HepG2 (cell line): ENCODE data around the gene TCTN2. TPM values are rescaled to one million over a fixed set of nuclear protein-coding genes. Genes with fewer than 3 reads are reported as not detected.

Experiments used
- CEBPB ChIP-seq: IDR thresholded peaks from 2 replicates; pipeline ENCODE4 v1.6.1; 2011; ENCODE audit warnings: low read depth, low read length, improper control_type of control experiment, borderline replicate concordance
- DZIP1 ChIP-seq: sonication (generic); formaldehyde crosslinking; IDR thresholded peaks from 2 replicates; pipeline ENCODE4 v1.5.0; 2020; ENCODE audit warnings: mild to moderate bottlenecking, missing genetic modification reagents
- KLF13 ChIP-seq: sonication (generic); formaldehyde crosslinking; IDR thresholded peaks from 2 replicates; pipeline ENCODE4 v1.4.0; 2020; ENCODE audit warnings: mild to moderate bottlenecking, missing genetic modification reagents
- KLF6 ChIP-seq: IDR thresholded peaks from 2 replicates; pipeline ENCODE4 v1.8.0; 2016; ENCODE audit warnings: missing biosample characterization, missing genetic modification reagents
- NFIC ChIP-seq: IDR thresholded peaks from 2 replicates; pipeline ENCODE4 v1.6.1; 2012; ENCODE audit warnings: mild to moderate bottlenecking, low read length, inconsistent platforms
- NR2C2 ChIP-seq: sonication (generic); formaldehyde crosslinking; IDR thresholded peaks from 2 replicates; pipeline ENCODE4 v1.4.0; 2020; ENCODE audit warnings: missing genetic modification reagents, mild to moderate bottlenecking, moderate library complexity, borderline replicate concordance
- ZNF207 ChIP-seq: fragments of 450-650 bp; IDR thresholded peaks from 2 replicates; pipeline ENCODE4 v1.6.1; 2016; ENCODE audit warnings: antibody characterized with exemption, borderline replicate concordance
- ZNF512B ChIP-seq: sonication (generic); formaldehyde crosslinking; IDR thresholded peaks from 2 replicates; pipeline ENCODE4 v1.5.1; 2020; ENCODE audit warnings: missing genetic modification reagents, mild to moderate bottlenecking, borderline replicate concordance
- polyA plus RNA-seq, 8 experiments: library from polyadenylated mRNA; depleted of rRNA in 3 of 8; stranded (reverse) in 7 of 8; unstranded in 1 of 8; fragments of >200 nt; fragmentation: Illumina TruSeq in 4 of 8; extraction: Trizol in 4 of 8; gene quantifications; 2 replicates each; pipeline versions ENCODE4 v1.2.1 to v1.2.3, GENCODE V29; 2011 to 2016; ENCODE audit warnings: low read depth in 4 of 8, missing spikeins in 1 of 8, mixed read lengths in 1 of 8; ENCODE audit not compliant: insufficient read depth in 1 of 8
- total RNA-seq, 5 experiments: library from RNA; depleted of rRNA; stranded (reverse); fragments of >200 nt; fragmentation: Illumina TruSeq; extraction: Trizol; gene quantifications; 2 replicates each; pipeline ENCODE4 v1.2.3, GENCODE V29; 2016; ENCODE audit warnings: low read depth in 1 of 5
- TF ChIP-seq, protein P1 (sequence below): sonication (generic); formaldehyde crosslinking; IDR thresholded peaks from 2 replicates; pipeline ENCODE4 v1.8.0; 2022; ENCODE audit warnings: low read depth, missing genetic modification reagents
- TF ChIP-seq, protein P2 (sequence below): sonication (generic); formaldehyde crosslinking; IDR thresholded peaks from 2 replicates; pipeline ENCODE4 v1.4.0; 2020; ENCODE audit warnings: missing genetic modification reagents
- TF ChIP-seq, protein P3 (sequence below): sonication (generic); formaldehyde crosslinking; IDR thresholded peaks from 2 replicates; pipeline ENCODE4 v1.4.0; 2020; ENCODE audit warnings: missing genetic modification reagents
- TF ChIP-seq, protein P4 (sequence below): sonication (generic); formaldehyde crosslinking; IDR thresholded peaks from 2 replicates; pipeline ENCODE4 v1.8.1; 2023; ENCODE audit warnings: missing genetic modification reagents, mild to moderate bottlenecking, borderline replicate concordance

The TCTN2 gene
- total and polyA plus RNA-seq, 2 of the 13 experiments (the other 11 are each of a cell fraction or from before 2014, with no cell fraction given): 5.0 to 8.1 TPM

DNA sequence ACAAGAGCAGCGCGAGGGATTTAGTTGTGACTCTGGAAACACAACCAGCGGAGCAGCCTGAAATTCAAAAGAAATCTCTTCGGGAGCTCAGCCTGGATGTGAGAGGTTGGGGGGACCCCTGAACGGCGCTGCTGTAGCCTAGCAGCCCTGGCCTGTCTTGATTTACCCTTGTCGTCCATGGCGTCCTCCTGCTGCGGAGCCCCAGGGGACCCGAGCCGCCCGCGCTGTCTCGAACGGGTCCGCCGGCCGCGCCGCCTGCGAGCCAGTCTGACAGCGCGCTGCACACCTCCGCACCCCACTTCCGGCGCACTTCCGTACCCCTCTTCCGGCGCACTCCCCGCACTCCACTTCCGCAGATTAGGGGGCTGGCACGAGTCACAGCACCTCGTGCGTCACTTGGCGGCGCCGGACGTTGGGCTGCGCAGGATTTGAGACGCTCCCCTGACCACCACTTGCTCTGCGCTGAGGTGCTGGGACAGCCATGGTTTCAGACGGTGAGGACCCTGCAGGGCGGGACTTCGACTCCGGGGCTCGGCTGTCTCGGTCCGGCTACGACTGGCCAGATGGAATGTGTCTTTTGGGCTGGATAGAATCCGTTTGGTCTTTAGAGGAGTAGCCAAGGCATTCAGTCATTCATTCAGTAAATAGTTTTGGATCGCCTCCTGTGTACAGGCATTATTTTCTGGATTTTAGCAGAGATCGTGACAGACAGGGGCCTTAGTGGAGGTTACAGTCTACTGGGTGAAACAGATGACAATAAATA is 37.4 kb upstream of the TCTN2 start, which contains the start of the genes EIF2B1 and GTF2H3 (continued):
- no peak for TF ChIP-seq DZIP1 (CRISPR knock-in tag)
- TF ChIP-seq, protein P1, sequence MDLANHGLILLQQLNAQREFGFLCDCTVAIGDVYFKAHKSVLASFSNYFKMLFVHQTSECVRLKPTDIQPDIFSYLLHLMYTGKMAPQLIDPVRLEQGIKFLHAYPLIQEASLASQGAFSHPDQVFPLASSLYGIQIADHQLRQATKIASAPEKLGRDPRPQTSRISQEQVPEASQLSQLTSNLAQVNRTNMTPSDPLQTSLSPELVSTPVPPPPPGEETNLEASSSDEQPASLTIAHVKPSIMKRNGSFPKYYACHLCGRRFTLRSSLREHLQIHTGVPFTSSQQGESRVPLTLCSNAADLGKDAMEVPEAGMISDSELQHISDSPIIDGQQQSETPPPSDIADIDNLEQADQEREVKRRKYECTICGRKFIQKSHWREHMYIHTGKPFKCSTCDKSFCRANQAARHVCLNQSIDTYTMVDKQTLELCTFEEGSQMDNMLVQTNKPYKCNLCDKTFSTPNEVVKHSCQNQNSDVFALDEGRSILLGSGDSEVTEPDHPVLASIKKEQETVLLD: peak; percentile 81; the same call in 1 of the 2 replicates
- TF ChIP-seq ZNF512B (CRISPR knock-in tag): peak; percentile 22; the same call in 1 of the 2 replicates
- TF ChIP-seq CEBPB: no peak
- TF ChIP-seq NFIC: no peak
- TF ChIP-seq NR2C2 (CRISPR knock-in tag): peak; percentile 90
- TF ChIP-seq KLF6 (CRISPR knock-in tag): peak; percentile 68; the same call in 1 of the 2 replicates
- TF ChIP-seq, protein P2, sequence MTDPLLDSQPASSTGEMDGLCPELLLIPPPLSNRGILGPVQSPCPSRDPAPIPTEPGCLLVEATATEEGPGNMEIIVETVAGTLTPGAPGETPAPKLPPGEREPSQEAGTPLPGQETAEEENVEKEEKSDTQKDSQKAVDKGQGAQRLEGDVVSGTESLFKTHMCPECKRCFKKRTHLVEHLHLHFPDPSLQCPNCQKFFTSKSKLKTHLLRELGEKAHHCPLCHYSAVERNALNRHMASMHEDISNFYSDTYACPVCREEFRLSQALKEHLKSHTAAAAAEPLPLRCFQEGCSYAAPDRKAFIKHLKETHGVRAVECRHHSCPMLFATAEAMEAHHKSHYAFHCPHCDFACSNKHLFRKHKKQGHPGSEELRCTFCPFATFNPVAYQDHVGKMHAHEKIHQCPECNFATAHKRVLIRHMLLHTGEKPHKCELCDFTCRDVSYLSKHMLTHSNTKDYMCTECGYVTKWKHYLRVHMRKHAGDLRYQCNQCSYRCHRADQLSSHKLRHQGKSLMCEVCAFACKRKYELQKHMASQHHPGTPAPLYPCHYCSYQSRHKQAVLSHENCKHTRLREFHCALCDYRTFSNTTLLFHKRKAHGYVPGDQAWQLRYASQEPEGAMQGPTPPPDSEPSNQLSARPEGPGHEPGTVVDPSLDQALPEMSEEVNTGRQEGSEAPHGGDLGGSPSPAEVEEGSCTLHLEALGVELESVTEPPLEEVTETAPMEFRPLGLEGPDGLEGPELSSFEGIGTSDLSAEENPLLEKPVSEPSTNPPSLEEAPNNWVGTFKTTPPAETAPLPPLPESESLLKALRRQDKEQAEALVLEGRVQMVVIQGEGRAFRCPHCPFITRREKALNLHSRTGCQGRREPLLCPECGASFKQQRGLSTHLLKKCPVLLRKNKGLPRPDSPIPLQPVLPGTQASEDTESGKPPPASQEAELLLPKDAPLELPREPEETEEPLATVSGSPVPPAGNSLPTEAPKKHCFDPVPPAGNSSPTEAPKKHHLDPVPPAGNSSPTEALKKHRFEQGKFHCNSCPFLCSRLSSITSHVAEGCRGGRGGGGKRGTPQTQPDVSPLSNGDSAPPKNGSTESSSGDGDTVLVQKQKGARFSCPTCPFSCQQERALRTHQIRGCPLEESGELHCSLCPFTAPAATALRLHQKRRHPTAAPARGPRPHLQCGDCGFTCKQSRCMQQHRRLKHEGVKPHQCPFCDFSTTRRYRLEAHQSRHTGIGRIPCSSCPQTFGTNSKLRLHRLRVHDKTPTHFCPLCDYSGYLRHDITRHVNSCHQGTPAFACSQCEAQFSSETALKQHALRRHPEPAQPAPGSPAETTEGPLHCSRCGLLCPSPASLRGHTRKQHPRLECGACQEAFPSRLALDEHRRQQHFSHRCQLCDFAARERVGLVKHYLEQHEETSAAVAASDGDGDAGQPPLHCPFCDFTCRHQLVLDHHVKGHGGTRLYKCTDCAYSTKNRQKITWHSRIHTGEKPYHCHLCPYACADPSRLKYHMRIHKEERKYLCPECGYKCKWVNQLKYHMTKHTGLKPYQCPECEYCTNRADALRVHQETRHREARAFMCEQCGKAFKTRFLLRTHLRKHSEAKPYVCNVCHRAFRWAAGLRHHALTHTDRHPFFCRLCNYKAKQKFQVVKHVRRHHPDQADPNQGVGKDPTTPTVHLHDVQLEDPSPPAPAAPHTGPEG (CRISPR knock-in tag): peak; percentile 94
- TF ChIP-seq, protein P3, sequence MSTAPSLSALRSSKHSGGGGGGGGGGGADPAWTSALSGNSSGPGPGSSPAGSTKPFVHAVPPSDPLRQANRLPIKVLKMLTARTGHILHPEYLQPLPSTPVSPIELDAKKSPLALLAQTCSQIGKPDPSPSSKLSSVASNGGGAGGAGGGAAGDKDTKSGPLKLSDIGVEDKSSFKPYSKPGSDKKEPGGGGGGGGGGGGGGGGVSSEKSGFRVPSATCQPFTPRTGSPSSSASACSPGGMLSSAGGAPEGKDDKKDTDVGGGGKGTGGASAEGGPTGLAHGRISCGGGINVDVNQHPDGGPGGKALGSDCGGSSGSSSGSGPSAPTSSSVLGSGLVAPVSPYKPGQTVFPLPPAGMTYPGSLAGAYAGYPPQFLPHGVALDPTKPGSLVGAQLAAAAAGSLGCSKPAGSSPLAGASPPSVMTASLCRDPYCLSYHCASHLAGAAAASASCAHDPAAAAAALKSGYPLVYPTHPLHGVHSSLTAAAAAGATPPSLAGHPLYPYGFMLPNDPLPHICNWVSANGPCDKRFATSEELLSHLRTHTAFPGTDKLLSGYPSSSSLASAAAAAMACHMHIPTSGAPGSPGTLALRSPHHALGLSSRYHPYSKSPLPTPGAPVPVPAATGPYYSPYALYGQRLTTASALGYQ (CRISPR knock-in tag): peak; percentile 75; the same call in 1 of the 2 replicates
- TF ChIP-seq, protein P4, sequence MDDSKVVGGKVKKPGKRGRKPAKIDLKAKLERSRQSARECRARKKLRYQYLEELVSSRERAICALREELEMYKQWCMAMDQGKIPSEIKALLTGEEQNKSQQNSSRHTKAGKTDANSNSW (CRISPR knock-in tag): no peak
- TF ChIP-seq KLF13 (CRISPR knock-in tag): 0 out of 2 replicates have a peak, but pooled peaks have one; percentile 22
- no peak for TF ChIP-seq ZNF207
